Measurements from ENCODE around the gene DLX1. TPM values are rescaled to one million over a fixed set of nuclear protein-coding genes. Genes with fewer than 3 reads are reported as not detected.
A peak's percentile ranks its signal among the peaks of the same experiment; 100 is the strongest.

DLX1 gene
- total RNA-seq, 6 experiments from 2014 or later: 8.2 to 13.9 (median 9.2) TPM

- DNase-seq: no peak
- no peaks in the 10 kb centered on the region for H3K36me3 Mint-ChIP-seq (ENCODE audit: low read depth)
- no peak overlapping the region for H3K4me3 Mint-ChIP-seq
- peaks cover 19% of the 10 kb centered on the region for H3K4me1 Mint-ChIP-seq (ENCODE audit: low read depth)
- no peak overlapping the region for H3K27ac Mint-ChIP-seq
- H3K9me3 Mint-ChIP-seq: no peaks in the 10 kb centered on the region
- H3K27me3 Mint-ChIP-seq (ENCODE audit: insufficient read depth): no peaks in the 10 kb centered on the region
- no peak for TF ChIP-seq CTCF (IDR thresholded peaks at IDR 0.05)
Measured at GRCh38 chr2:172114579-172114978, 29.3 kb downstream of the DLX1 start.

- Mint-ChIP-seq H3K9me3 (no peaks in the 10 kb centered on the region), H3K4me1 (ENCODE audit: low read depth) (peaks cover 26% of the 10 kb centered on the region)
Measured at GRCh38 chr2:172116107-172116506, 30.8 kb downstream of the DLX1 start.

GRCh38 chr2:172119089-172119488 is 33.8 kb downstream of the DLX1 start:
- DNase-seq: peak; percentile 59

More at GRCh38 chr2:172116107-172116506, 30.8 kb downstream of the DLX1 start:
- TF ChIP-seq CTCF (IDR thresholded peaks at IDR 0.05): no peak
- H3K27me3 Mint-ChIP-seq (ENCODE audit: insufficient read depth): no peaks in the 10 kb centered on the region
- H3K36me3 Mint-ChIP-seq (ENCODE audit: low read depth): no peaks in the 10 kb centered on the region
- H3K4me3 Mint-ChIP-seq: no peak overlapping the region
- DNase-seq: no peak
- no peak overlapping the region for H3K27ac Mint-ChIP-seq

GRCh38 chr2:172120118-172120517 is 34.8 kb downstream of the DLX1 start:
- Mint-ChIP-seq H3K36me3 (ENCODE audit: low read depth) (no peaks in the 10 kb centered on the region), H3K27ac (peak overlapping the region; percentile 22; the same call in 1 of the 2 replicates), H3K27me3 (ENCODE audit: insufficient read depth) (no peaks in the 10 kb centered on the region), H3K4me3 (no peak overlapping the region), H3K9me3 (no peaks in the 10 kb centered on the region), H3K4me1 (ENCODE audit: low read depth) (peaks cover 27% of the 10 kb centered on the region)
- no peak for DNase-seq
- TF ChIP-seq CTCF (IDR thresholded peaks at IDR 0.05): no peak

More at GRCh38 chr2:172119089-172119488, 33.8 kb downstream of the DLX1 start:
- Mint-ChIP-seq H3K36me3 (ENCODE audit: low read depth) (no peaks in the 10 kb centered on the region), H3K4me1 (ENCODE audit: low read depth) (peaks cover 27% of the 10 kb centered on the region), H3K27ac (peak overlapping the region; percentile 70), H3K4me3 (peak overlapping the region; percentile 39), H3K27me3 (ENCODE audit: insufficient read depth) (no peaks in the 10 kb centered on the region), H3K9me3 (no peaks in the 10 kb centered on the region)
- TF ChIP-seq CTCF (IDR thresholded peaks at IDR 0.05): no peak

- no peaks in the 10 kb centered on the region for H3K9me3 Mint-ChIP-seq
- DNase-seq: no peak
- H3K4me1 Mint-ChIP-seq (ENCODE audit: low read depth): no peaks in the 10 kb centered on the region
- H3K27ac Mint-ChIP-seq: no peak overlapping the region
- TF ChIP-seq CTCF (IDR thresholded peaks at IDR 0.05): no peak
- no peaks in the 10 kb centered on the region; the same call in 1 of the 2 replicates for H3K27me3 Mint-ChIP-seq (ENCODE audit: insufficient read depth)
- no peak overlapping the region for H3K4me3 Mint-ChIP-seq
- H3K36me3 Mint-ChIP-seq (ENCODE audit: low read depth): no peaks in the 10 kb centered on the region
Measured at GRCh38 chr2:172128484-172128883, 43.2 kb downstream of the DLX1 start.

GRCh38 chr2:172129404-172129803 is 44.1 kb downstream of the DLX1 start:
- Mint-ChIP-seq H3K27ac (no peak overlapping the region), H3K27me3 (ENCODE audit: insufficient read depth) (no peaks in the 10 kb centered on the region; the same call in 1 of the 2 replicates), H3K9me3 (no peaks in the 10 kb centered on the region), H3K36me3 (ENCODE audit: low read depth) (no peaks in the 10 kb centered on the region), H3K4me3 (no peak overlapping the region), H3K4me1 (ENCODE audit: low read depth) (no peaks in the 10 kb centered on the region)
- TF ChIP-seq CTCF (IDR thresholded peaks at IDR 0.05): no peak
- no peak for DNase-seq
